Measurements from ENCODE around the gene ERMAP.
"Not testable (repeated sequence)": the region's sequence is repeated elsewhere in the genome, so short reads cannot be mapped to it uniquely, and the experiment has no call there.

ERMAP gene

DNA sequence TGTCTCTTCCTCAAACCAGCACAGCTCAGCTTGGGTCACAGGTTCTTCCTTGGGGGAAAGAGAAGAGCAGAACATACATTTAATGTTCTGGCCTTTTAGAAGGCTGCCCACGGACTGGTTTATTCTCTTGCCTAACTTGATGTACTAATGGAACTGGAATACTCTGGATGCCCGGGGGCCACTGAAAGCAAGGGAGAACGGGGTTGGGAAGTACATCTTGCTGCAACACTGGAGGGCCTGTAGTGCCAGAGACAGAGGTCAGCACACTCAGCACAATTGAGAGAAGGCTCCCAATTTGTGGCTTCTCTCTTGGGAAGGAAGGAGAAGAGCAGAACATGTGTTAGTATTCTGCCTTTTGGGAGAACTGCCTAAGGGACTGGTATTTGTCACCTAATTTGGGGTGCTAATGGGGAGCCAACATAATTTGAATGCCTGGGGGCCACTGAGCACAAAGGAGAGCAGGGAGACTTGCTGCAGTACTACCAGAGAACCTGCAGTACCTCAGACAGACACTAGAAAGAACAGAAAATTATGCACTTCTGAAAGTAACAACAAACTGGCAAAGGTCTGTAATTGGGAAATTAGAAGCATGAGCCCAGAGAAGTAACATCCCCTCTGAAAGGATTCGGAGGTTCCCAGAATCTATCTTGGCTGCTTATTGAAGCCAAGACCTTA lies 43.6 kb downstream of the ERMAP start:
- Mint-ChIP-seq H3K4me1 (ENCODE audit: low read depth) (no peaks in the 10 kb centered on the region), H3K27me3 (peaks cover 32% of the 10 kb centered on the region), H3K27ac (no peak overlapping the region)

DNA sequence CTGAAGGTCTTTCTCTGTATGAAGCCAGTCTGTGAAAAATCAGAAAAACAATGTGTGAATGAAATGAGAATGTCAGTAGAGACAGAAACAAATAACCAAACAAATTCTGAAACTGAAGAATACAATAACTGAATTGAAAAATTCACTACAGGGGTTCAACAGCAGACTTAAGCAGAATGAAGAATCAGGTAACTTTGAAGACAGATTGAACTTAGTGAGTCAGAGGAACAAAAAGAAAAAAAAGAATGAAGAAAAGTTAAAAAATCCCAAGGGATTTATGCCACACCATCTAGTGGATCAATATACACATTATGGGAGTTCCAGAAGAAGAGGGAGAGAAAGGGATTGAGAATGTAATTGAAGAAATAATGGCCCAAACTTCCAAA lies 44.1 kb downstream of the ERMAP start:
- no peak overlapping the region for H3K27ac Mint-ChIP-seq
- H3K4me3 Mint-ChIP-seq = no peak overlapping the region
- H3K4me1 Mint-ChIP-seq (ENCODE audit: low read depth) = no peaks in the 10 kb centered on the region
- H3K9me3 Mint-ChIP-seq = peaks cover 11% of the 10 kb centered on the region
- H3K36me3 Mint-ChIP-seq (ENCODE audit: low read depth) = no peaks in the 10 kb centered on the region
- H3K27me3 Mint-ChIP-seq = peaks cover 32% of the 10 kb centered on the region
- no peak for DNase-seq

More for the DNA sequence above, 43.6 kb downstream of the ERMAP start:
- no peak for DNase-seq
- H3K9me3 Mint-ChIP-seq = peaks cover 11% of the 10 kb centered on the region
- no peak overlapping the region for H3K4me3 Mint-ChIP-seq
- no peaks in the 10 kb centered on the region for H3K36me3 Mint-ChIP-seq (ENCODE audit: low read depth)

DNA sequence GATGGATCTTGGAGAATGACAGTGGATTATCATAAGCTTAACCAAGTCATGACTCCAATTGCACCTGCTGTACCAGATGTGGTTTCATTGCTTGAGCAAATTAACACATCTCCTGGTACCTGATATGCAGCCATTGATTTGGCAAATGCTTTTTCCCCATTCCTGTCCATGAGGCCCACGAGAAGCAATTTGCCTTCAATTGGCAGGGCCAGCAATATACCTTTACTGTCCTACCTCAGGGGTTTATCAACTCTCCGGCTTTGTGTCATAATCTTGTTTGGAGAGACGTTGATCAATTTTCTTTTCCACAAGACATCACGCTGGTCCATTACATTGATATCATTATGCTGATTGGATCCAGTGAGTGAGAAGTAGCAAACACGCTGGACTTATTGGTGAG lies 49.6 kb downstream of the ERMAP start:
- Mint-ChIP-seq H3K36me3 (ENCODE audit: low read depth) (no peaks in the 10 kb centered on the region), H3K27ac (no peak overlapping the region), H3K4me1 (ENCODE audit: low read depth) (no peaks in the 10 kb centered on the region), H3K27me3 (peaks cover 13% of the 10 kb centered on the region), H3K4me3 (no peak overlapping the region), H3K9me3 (no peaks in the 10 kb centered on the region)
- no peak for DNase-seq

DNA sequence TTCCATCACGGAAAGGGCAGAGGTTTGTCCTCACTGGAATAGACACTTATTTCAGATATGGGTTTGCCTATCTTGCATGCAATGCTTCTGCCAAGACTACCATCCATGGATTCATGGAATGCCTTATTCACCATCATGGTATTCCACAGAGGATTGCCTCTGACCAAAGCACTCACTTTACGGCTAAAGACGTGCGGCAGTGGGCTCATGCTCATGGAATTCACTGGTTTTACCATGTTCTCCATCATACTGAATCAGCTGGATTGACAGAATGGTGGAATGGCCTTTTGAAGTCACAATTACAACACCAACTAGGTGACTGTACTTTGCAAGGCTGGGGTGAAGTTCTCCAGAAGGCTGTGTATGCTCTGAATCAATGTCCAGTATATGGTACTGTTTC lies 51.5 kb downstream of the ERMAP start:
- DNase-seq = not testable (repeated sequence)

DNA sequence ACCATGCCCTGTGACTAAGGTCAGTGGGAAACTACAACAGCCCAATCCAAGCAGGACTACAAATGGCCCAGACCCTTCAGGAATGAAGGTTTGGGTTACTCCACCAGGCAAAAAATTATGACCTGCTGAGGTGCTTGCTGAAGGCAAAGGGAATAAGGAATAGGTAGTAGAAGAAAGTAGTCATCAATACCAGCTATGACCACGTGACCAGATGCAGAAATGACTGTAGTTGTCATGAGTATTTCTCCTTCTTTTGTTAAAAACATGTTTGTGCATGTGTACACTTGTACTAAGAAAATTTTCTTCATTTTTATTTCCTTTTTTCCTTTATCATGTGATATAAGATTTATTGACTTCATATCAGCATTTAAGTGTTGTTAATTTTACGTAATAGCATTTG lies 52.3 kb downstream of the ERMAP start:
- H3K9me3 Mint-ChIP-seq; H3K36me3 Mint-ChIP-seq (ENCODE audit: low read depth); DNase-seq; H3K27me3 Mint-ChIP-seq; H3K4me1 Mint-ChIP-seq (ENCODE audit: low read depth); H3K4me3 Mint-ChIP-seq; H3K27ac Mint-ChIP-seq: not testable (repeated sequence)

More for the DNA sequence above, 51.5 kb downstream of the ERMAP start:
- not testable (repeated sequence) for H3K4me1 Mint-ChIP-seq (ENCODE audit: low read depth); H3K27me3 Mint-ChIP-seq; H3K27ac Mint-ChIP-seq; H3K36me3 Mint-ChIP-seq (ENCODE audit: low read depth); H3K4me3 Mint-ChIP-seq; H3K9me3 Mint-ChIP-seq

DNA sequence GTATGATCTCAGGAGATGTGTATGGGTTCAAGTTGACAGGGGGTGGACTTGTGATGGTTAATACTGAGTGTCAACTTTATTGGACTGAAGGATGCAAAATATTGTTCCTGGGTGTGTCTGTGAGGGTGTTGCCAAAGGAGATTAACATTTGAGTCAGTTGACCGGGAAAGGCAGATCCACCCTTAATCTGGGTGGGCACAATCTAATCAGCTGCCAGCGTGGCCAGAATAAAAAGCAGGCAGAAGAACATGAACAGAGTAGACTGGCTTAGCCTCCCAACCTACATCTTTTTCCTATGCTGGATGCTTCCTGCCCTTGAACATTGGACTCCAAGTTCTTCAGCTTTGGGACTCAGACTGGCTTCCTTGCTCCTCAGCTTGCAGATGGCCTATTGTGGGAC lies 52.8 kb downstream of the ERMAP start:
- not testable (repeated sequence) for H3K36me3 Mint-ChIP-seq (ENCODE audit: low read depth); H3K27me3 Mint-ChIP-seq; H3K4me3 Mint-ChIP-seq; H3K4me1 Mint-ChIP-seq (ENCODE audit: low read depth); H3K27ac Mint-ChIP-seq; DNase-seq; H3K9me3 Mint-ChIP-seq

DNA sequence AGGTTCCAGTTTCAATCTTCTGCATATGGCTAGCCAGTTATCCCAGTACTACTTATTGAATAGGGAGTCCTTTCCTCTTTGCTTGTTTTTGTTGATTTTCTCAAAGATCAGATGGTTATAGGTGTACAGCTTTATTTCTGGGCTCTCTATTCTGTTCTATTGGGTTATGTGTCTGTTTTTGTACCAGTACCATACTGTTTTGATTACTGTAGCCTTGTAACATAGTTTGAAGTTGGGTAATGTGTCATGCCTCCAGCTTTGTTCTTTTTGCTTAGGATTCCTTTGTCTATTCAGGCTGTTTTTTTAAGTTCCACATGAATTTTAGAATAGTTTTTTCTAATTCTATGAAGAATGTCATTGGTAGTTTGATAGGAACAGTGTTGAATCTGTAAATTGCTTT lies 56.2 kb downstream of the ERMAP start:
- DNase-seq; H3K4me3 Mint-ChIP-seq; H3K36me3 Mint-ChIP-seq (ENCODE audit: low read depth); H3K9me3 Mint-ChIP-seq; H3K4me1 Mint-ChIP-seq (ENCODE audit: low read depth); H3K27me3 Mint-ChIP-seq; H3K27ac Mint-ChIP-seq: not testable (repeated sequence)

DNA sequence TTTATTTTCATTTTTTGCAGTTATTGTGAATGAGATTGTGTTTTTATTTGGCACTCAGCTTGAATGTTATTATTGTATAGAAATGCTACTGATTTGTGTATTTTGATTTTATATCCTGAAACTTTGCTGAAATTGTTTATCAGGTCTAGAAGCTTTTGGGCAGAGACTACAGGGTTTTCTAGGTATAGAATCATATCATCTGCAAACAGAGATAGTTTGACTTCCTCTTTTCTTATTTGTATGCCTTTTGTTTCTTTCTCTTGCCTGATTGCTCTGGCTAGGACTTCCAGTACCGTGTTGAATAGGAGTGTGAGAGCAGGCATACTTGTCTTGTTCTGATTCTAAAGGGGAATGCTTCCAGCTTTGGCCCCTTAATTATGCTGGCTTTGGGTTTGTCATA lies 56.7 kb downstream of the ERMAP start:
- DNase-seq = no peak
- Mint-ChIP-seq H3K4me3 (no peak overlapping the region), H3K4me1 (ENCODE audit: low read depth) (no peaks in the 10 kb centered on the region), H3K27ac (no peak overlapping the region), H3K9me3 (peaks cover 2% of the 10 kb centered on the region), H3K27me3 (peaks cover 6% of the 10 kb centered on the region), H3K36me3 (ENCODE audit: low read depth) (no peaks in the 10 kb centered on the region)

DNA sequence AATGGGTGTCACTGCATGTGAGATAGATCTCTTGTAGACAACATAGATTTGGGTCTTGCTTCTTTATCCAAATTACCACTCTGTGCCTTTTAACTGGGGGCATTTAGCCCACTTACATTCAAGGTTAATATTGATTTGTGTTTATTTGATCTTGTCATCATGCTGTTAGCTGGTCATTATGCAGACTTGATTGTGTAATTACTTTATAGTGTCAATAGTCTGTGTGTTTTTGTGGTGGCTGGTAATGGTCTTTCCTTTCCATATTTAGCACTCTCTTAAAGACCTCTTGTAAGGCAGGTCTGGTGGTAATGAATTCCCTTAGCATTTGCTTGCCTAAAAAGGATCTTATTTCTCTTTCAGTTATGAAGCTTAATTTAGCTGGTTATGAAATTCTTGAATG lies 59.1 kb downstream of the ERMAP start:
- H3K9me3 Mint-ChIP-seq = peaks cover 2% of the 10 kb centered on the region
- H3K27ac Mint-ChIP-seq = no peak overlapping the region
- H3K4me3 Mint-ChIP-seq = no peak overlapping the region
- no peaks in the 10 kb centered on the region for H3K4me1 Mint-ChIP-seq (ENCODE audit: low read depth)
- H3K27me3 Mint-ChIP-seq = peaks cover 6% of the 10 kb centered on the region
- no peaks in the 10 kb centered on the region for H3K36me3 Mint-ChIP-seq (ENCODE audit: low read depth)
- DNase-seq = no peak

DNA sequence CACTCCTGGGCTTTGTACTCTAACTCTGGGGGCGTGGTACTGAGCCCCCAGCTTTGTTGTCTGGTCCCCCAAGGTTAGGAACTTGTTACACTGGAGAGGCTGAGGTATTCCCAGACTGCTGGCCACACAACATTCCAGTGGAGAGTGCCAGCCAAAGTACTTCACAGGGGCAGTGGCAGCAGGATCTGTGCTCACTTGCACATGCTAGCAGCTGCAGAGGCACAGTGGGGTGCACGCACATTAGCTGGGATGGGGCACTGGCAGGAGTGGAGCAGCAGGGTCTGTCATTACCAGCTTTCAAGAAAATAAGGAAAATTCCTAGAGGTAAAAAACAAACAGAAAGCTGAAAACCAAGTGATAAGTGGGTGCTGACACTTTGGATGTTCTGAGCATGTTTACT lies 60.5 kb downstream of the ERMAP start:
- no peak overlapping the region for H3K27ac Mint-ChIP-seq
- DNase-seq = no peak
- no peak overlapping the region for H3K4me3 Mint-ChIP-seq
- H3K4me1 Mint-ChIP-seq (ENCODE audit: low read depth) = no peaks in the 10 kb centered on the region
- peaks cover 2% of the 10 kb centered on the region for H3K9me3 Mint-ChIP-seq
- H3K27me3 Mint-ChIP-seq = peaks cover 6% of the 10 kb centered on the region
- H3K36me3 Mint-ChIP-seq (ENCODE audit: low read depth) = no peaks in the 10 kb centered on the region

DNA sequence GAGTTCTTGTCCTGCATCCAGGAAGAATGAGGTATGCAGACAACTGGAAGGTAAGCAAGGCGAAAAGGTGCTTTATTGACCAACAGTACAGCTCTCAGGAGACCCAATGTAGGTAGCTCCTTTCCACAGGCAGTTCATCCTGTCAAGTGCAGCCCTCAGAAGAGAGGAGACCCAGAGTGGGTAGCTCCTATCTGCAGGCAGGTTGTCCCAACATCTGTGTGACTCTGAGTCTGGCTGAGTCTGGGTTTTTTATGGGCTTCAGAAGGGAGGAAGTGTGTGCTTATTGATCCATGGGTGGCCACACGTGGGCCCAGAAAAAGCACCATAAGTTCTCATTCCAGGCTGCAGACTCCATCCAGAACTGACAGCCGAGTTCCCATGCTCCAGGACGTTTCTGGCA lies 63.5 kb downstream of the ERMAP start:
- H3K27ac Mint-ChIP-seq = no peak overlapping the region
- H3K9me3 Mint-ChIP-seq = no peaks in the 10 kb centered on the region
- H3K4me1 Mint-ChIP-seq (ENCODE audit: low read depth) = no peaks in the 10 kb centered on the region
- no peaks in the 10 kb centered on the region for H3K36me3 Mint-ChIP-seq (ENCODE audit: low read depth)
- peaks cover 11% of the 10 kb centered on the region for H3K27me3 Mint-ChIP-seq
- no peak overlapping the region for H3K4me3 Mint-ChIP-seq
- no peak for DNase-seq

DNA sequence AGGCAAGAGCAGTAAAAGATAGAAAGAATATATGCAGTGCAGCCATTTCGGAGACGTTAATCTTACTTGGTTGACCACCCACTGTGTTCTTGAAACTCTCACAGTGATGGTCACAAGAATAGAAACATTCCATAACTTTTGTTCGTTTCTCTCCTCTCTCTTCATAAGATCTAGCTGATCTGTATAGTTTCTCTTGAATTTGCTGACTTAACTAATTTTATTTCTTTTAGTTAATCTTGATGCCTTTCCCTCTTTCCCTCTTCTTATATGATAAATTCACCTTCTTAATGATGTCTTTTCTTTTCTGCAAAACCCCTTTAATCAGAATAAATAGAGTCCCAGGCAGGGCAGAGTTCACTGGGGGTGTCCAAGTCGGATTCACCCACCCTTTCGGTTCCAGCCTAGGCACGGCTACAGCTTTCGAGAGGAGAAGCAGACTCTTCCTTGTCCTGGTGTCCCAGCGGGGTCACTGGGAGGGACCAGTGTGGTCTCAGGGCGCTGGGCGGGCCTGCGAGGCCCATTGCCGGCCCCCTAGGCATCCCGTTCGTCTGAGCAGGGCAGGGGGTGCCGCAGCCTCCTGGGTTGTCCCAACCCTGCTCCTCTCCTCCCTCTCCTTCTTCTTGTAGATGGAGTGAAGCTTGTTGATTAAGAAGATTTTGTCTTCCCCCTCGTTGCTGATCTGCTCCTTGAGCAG lies 69.3 kb downstream of the ERMAP start:
- no peaks in the 10 kb centered on the region for H3K9me3 Mint-ChIP-seq

DNA sequence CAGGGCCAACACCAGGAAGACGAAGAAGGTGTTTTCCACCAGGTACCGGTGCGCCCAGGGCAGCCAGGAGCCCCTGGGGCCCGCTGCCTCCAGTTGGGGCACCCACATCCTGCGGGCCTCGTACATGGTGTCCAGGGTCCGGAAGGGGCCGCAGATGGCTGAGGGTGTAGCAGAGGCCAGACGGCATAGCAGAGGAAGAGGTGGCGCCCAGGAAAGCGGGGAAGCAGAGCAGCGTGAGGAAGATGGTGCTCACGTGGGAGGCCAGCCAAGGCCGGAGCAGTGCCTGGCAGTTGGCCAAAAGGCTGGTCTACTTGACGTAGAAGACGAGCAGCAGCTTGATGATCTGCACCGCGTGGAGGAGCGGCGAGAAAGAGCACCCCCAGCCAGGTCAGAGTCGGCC lies 69.9 kb downstream of the ERMAP start:
- no peak overlapping the region for H3K4me3 Mint-ChIP-seq
- H3K4me1 Mint-ChIP-seq (ENCODE audit: low read depth) = no peaks in the 10 kb centered on the region
- H3K27me3 Mint-ChIP-seq = peaks cover 6% of the 10 kb centered on the region
- no peak for DNase-seq
- H3K27ac Mint-ChIP-seq = no peak overlapping the region
- H3K9me3 Mint-ChIP-seq = no peaks in the 10 kb centered on the region
- no peaks in the 10 kb centered on the region for H3K36me3 Mint-ChIP-seq (ENCODE audit: low read depth)

More for the DNA sequence above, 69.3 kb downstream of the ERMAP start:
- no peaks in the 10 kb centered on the region for H3K36me3 Mint-ChIP-seq (ENCODE audit: low read depth)
- no peak overlapping the region for H3K27ac Mint-ChIP-seq
- H3K4me1 Mint-ChIP-seq (ENCODE audit: low read depth) = no peaks in the 10 kb centered on the region
- H3K27me3 Mint-ChIP-seq = peaks cover 6% of the 10 kb centered on the region
- no peak for DNase-seq
- no peak overlapping the region for H3K4me3 Mint-ChIP-seq

DNA sequence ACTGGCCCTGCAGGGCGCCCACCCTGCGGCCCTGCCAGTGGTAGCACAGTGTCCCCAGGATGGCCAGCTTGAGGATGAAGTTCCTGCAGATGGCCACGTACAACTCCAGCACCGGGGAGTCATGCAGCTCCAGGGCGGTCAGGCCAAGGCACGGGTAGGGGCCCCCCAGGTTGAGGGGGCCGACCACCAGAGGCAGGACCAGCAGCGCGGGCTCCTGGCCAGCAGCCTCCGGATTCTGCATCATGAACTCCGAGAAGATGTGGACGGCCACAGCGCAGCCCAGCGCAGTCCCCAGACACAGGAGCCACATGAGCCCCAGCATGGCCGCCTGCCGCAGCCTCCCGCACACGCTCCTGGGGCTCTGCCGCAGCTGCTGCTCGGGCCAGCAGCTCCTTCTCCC lies 70.4 kb downstream of the ERMAP start:
- Mint-ChIP-seq H3K4me1 (ENCODE audit: low read depth) (no peaks in the 10 kb centered on the region), H3K36me3 (ENCODE audit: low read depth) (no peaks in the 10 kb centered on the region), H3K9me3 (no peaks in the 10 kb centered on the region), H3K27ac (no peak overlapping the region), H3K4me3 (no peak overlapping the region), H3K27me3 (peaks cover 6% of the 10 kb centered on the region)
- DNase-seq = no peak

DNA sequence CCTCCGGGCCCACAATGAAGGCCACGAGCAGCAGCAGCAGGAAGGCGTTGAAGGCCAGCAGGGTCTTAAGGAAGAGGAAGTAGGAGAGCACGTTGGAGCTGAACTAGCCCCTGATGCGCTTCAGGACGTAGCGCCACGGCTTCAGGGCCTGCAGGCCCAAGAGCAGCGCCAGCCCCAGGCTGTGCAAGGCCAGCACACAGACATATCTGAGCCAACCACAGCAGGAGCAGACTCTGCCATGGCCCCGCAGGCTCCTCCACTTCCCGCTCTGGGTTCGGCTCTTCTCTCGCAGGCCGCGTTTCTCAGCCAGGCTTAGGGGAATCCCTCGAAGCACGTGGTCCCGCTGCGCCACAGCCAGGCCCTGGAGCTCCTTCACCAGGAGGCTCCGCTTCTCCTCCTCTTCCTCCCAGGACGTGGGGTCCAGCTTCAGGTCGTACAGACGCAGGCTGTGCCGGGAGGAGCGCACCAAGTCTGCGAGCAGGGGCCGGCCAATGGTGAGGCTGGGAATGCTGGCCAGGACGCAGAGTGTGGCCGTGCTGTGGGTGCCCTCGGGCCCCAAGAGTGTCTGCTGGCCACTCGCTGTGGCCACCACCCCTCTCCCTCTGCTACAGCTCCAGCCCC lies 71.2 kb downstream of the ERMAP start:
- Mint-ChIP-seq H3K9me3 (no peaks in the 10 kb centered on the region), H3K27me3 (peaks cover 6% of the 10 kb centered on the region), H3K36me3 (ENCODE audit: low read depth) (no peaks in the 10 kb centered on the region), H3K27ac (no peak overlapping the region), H3K4me3 (no peak overlapping the region), H3K4me1 (ENCODE audit: low read depth) (no peaks in the 10 kb centered on the region)
- DNase-seq = no peak
